ENCODE data around the gene PLEKHG3.

DNA sequence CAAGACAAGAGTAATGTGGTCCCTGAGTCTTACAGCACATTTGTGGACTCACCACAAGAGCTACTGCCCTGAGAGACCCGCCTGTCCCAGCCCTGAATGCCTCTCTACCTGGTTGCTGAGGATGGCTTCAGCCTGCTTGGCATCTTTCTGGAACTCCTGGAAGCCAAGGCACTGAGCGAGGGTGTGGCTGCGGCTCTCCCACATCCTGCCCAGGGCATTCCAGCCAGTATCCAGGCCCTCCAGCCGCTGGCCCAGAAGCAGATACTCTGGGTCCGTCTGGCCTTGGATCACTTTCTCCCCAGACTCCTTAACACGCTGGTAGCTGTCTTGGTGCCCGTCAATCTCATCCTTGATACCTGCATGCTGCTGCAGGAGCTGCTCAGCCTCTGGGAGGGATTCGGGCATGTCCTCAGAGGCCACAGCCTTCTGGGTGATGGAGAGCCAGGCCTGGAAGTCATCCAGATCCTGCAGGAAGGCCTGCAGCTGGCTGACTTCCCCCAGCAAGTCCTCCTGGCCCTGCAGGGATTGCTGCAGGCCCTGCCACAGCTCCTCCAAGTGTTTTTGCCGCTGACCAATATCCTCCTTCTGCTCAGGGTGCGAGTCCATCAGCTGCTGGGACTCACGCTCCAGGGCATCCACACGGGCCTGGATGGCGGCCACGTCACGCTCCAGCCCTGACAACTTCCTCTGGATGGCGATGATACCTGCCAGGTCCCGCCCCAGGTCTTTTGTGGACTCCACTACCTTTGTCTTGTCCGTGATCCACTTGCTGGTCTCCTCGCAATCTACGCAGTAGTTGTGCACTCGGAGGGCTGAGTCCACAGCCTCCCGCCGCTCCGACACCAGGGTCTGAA, 82.3 kb downstream of the PLEKHG3 start:
- TF ChIP-seq, protein P1, sequence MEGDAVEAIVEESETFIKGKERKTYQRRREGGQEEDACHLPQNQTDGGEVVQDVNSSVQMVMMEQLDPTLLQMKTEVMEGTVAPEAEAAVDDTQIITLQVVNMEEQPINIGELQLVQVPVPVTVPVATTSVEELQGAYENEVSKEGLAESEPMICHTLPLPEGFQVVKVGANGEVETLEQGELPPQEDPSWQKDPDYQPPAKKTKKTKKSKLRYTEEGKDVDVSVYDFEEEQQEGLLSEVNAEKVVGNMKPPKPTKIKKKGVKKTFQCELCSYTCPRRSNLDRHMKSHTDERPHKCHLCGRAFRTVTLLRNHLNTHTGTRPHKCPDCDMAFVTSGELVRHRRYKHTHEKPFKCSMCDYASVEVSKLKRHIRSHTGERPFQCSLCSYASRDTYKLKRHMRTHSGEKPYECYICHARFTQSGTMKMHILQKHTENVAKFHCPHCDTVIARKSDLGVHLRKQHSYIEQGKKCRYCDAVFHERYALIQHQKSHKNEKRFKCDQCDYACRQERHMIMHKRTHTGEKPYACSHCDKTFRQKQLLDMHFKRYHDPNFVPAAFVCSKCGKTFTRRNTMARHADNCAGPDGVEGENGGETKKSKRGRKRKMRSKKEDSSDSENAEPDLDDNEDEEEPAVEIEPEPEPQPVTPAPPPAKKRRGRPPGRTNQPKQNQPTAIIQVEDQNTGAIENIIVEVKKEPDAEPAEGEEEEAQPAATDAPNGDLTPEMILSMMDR (IDR thresholded peaks at IDR 0.05) = no peak
- no peak for TF ChIP-seq POLR2A (IDR thresholded peaks at IDR 0.05)
- no peak for TF ChIP-seq EP300 (IDR thresholded peaks at IDR 0.05)
